Transverse colon (tissue), 4 donors: Measurements from ENCODE around the gene MKRN2. TPM values are rescaled to one million over a fixed set of nuclear protein-coding genes. Genes with fewer than 3 reads are reported as not detected.

Experiments used
- DNase-seq: peaks from one replicate; pipeline ENCODE4 v3.0.0-alpha.2; 2019
- H3K27ac ChIP-seq, 4 donors: fragments of 200-600 bp; sonication (generic); 2 replicates each; pipeline ENCODE4 v1.5.1; 2016 to 2018; ENCODE audit warnings: inconsistent platforms in 4 of 4
- H3K27me3 ChIP-seq: fragments of 200-600 bp; sonication (generic); 2 replicates; pipeline ENCODE4 v1.5.1; 2017; ENCODE audit warnings: inconsistent platforms
- H3K36me3 ChIP-seq, 4 donors: fragments of 200-600 bp; sonication (generic); 2 replicates each; pipeline ENCODE4 v1.5.1; 2017 to 2019; ENCODE audit warnings: inconsistent platforms in 4 of 4
- H3K4me1 ChIP-seq, 4 donors: fragments of 200-600 bp; sonication (generic); 2 replicates each; pipeline ENCODE4 v1.5.1; 2017 to 2020; ENCODE audit warnings: inconsistent platforms in 4 of 4
- H3K4me3 ChIP-seq, 4 donors: fragments of 200-600 bp; sonication (generic); 1 replicate in 1 of 4; 2 replicates in 3 of 4; pipeline versions ENCODE4 v1.5.1 to v1.6.1; 2017 to 2019; ENCODE audit warnings: inconsistent platforms in 4 of 4
- H3K9me3 ChIP-seq, 2 donors: fragments of 200-600 bp; sonication (generic); 2 replicates each; pipeline ENCODE4 v1.5.1; 2017 to 2019; ENCODE audit warnings: inconsistent platforms in 2 of 2
- CTCF ChIP-seq, 5 experiments: fragments of 200-600 bp in 3 of 5; fragments of 450-650 bp in 2 of 5; sonication (generic) in 3 of 5; IDR thresholded peaks; 1 replicate in 2 of 5; 2 replicates in 3 of 5; pipeline ENCODE4 v1.5.1; 2016 to 2017; ENCODE audit warnings: antibody characterized with exemption in 5 of 5, inconsistent platforms in 3 of 5, mild to moderate bottlenecking in 2 of 5, moderate library complexity in 1 of 5
- EP300 ChIP-seq: sonication (generic); formaldehyde crosslinking; IDR thresholded peaks from one replicate; pipeline ENCODE4 v1.6.1; 2017; ENCODE audit warnings: antibody characterized with exemption, low read depth
- POLR2A ChIP-seq: fragments of 450-650 bp; IDR thresholded peaks from one replicate; pipeline ENCODE4 v1.6.1; 2016; ENCODE audit warnings: antibody characterized with exemption, mild to moderate bottlenecking, moderate library complexity
- POLR2AphosphoS5 ChIP-seq, 3 donors: sonication (generic); formaldehyde crosslinking; IDR thresholded peaks; one replicate each; pipeline ENCODE4 v1.6.1; 2016; ENCODE audit warnings: antibody characterized with exemption in 3 of 3
- WGBS, 2 donors: methylation state at CpG; one replicate each; pipeline ENCODE4 v1.1.5; 2018; ENCODE audit warnings: low coverage in 1 of 2; 5-methylcytosine and 5-hydroxymethylcytosine counted together
- in situ Hi-C, 4 donors: fragments of 200-750 bp; cut with MboI; loops; one replicate each; pipeline versions ENCODE4 v1.15.0 to v1.15.1; 2017; ENCODE audit warnings: low sequenced_read_pairs in 3 of 4, low pct_ligation_motif_present in 1 of 4, low pct_unique_long_range_greater_than_20kb in 1 of 4
- intact Hi-C: fragments of 100-400 bp; cut with DNase I; formaldehyde crosslinking; loops from one replicate; pipeline ENCODE4 v1.15.1; 2023; ENCODE audit warnings: low total_unique reads
- total RNA-seq, 4 donors: library from RNA; depleted of rRNA; stranded (reverse); fragments of >200 nt; gene quantifications; one replicate each; pipeline ENCODE4 v1.1.0, GENCODE V29; 2016

MKRN2 gene
- total RNA-seq, 4 donors from 2014 or later, result 22.9 to 30.6 (median 25.4) TPM

- Histone ChIP-seq H3K27ac (no peak overlapping the region), H3K27me3 (no peaks in the 10 kb centered on the region), H3K4me1 (peaks cover 0 to 23% (median 3%) of the 10 kb centered on the region in 4 donors), H3K36me3 (peaks cover 0 to 25% (median 11%) of the 10 kb centered on the region in 4 donors), H3K9me3 (no peaks in the 10 kb centered on the region), H3K4me3 (no peak overlapping the region)
- TF ChIP-seq POLR2AphosphoS5 (IDR thresholded peaks at IDR 0.05), result no peak
- no peak for TF ChIP-seq EP300
- no peak for TF ChIP-seq CTCF (IDR thresholded peaks at IDR 0.05)
- TF ChIP-seq POLR2A, result no peak
- intact Hi-C loops, result no loop called here
- WGBS, 2 donors, result 90 to 92% methylated on average over 6 of the region's 6 CpGs
- DNase-seq, result no peak
- in situ Hi-C loops, result no loop called here
Observed at GRCh38 chr3:12618426-12618825, 61.5 kb downstream of the MKRN2 start.

GRCh38 chr3:12620305-12620704 is 63.4 kb downstream of the MKRN2 start:
- TF ChIP-seq EP300, result no peak
- TF ChIP-seq CTCF (IDR thresholded peaks at IDR 0.05), result no peak
- TF ChIP-seq POLR2A, result no peak
- no peak for TF ChIP-seq POLR2AphosphoS5 (IDR thresholded peaks at IDR 0.05)
- WGBS, 2 donors, result 88 to 95% methylated on average over 1 to 6 of the region's 6 CpGs
- Histone ChIP-seq H3K27me3 (no peaks in the 10 kb centered on the region), H3K9me3 (no peaks in the 10 kb centered on the region), H3K4me3 (no peak overlapping the region), H3K36me3 (peaks cover 0 to 25% (median 11%) of the 10 kb centered on the region in 4 donors), H3K27ac (no peak overlapping the region), H3K4me1 (peaks cover under 1 to 36% (median 5%) of the 10 kb centered on the region in 4 donors)
- no peak for DNase-seq
- intact Hi-C loops, result no loop called here
- in situ Hi-C loops, result no loop called here

- H3K36me3 ChIP-seq, result peaks cover 0 to 22% (median 10%) of the 10 kb centered on the region in 4 donors
- no peak overlapping the region for H3K4me3 ChIP-seq
- intact Hi-C loops, result no loop called here
- no peak overlapping the region for H3K27ac ChIP-seq
- H3K9me3 ChIP-seq, result no peaks in the 10 kb centered on the region
- TF ChIP-seq EP300 (no peak), CTCF (IDR thresholded peaks at IDR 0.05) (no peak), POLR2A (no peak), POLR2AphosphoS5 (IDR thresholded peaks at IDR 0.05) (no peak)
- in situ Hi-C loops, result no loop called here
- no peaks in the 10 kb centered on the region for H3K27me3 ChIP-seq
- DNase-seq, result no peak
- H3K4me1 ChIP-seq, result peaks cover 5 to 40% (median 8%) of the 10 kb centered on the region in 4 donors
Observed at GRCh38 chr3:12620729-12621128, 63.8 kb downstream of the MKRN2 start.

- H3K27ac ChIP-seq, result no peak overlapping the region
- in situ Hi-C loops (no loop called here), intact Hi-C loops (no loop called here)
- no peak for DNase-seq
- H3K27me3 ChIP-seq, result no peaks in the 10 kb centered on the region
- WGBS, 2 donors, result 56 to 75% methylated on average over 4 of the region's 4 CpGs
- no peak overlapping the region for H3K4me3 ChIP-seq
- H3K36me3 ChIP-seq, result peaks cover 0 to 11% (median 5%) of the 10 kb centered on the region in 4 donors
- peaks cover 11 to 55% (median 15%) of the 10 kb centered on the region in 4 donors for H3K4me1 ChIP-seq
- H3K9me3 ChIP-seq, result no peaks in the 10 kb centered on the region
- TF ChIP-seq CTCF (IDR thresholded peaks at IDR 0.05) (no peak), POLR2AphosphoS5 (IDR thresholded peaks at IDR 0.05) (no peak), POLR2A (no peak), EP300 (no peak)
Observed at GRCh38 chr3:12622335-12622734, 65.4 kb downstream of the MKRN2 start.
